Epithelial cell of esophagus (primary cell): Measurements from ENCODE around the gene PDCD10.

Experiments used
- DNase-seq: peaks from one replicate; pipeline ENCODE4 v3.0.0; 2010; ENCODE audit warnings: low read depth
- H3K4me3 ChIP-seq: 2 replicates; pipeline ENCODE4 v1.5.1; 2011; ENCODE audit warnings: mild to moderate bottlenecking, low read length, control low read depth
- CTCF ChIP-seq: IDR thresholded peaks from 2 replicates; pipeline ENCODE4 v1.5.1; 2011; ENCODE audit warnings: low read depth, mild to moderate bottlenecking, low read length, control low read depth, inconsistent platforms; ENCODE audit not compliant: insufficient read depth; ENCODE audit errors: missing control alignments

Gene PDCD10

GRCh38 chr3:167668651-167669050 is 66.0 kb downstream of the PDCD10 start:
- no peak for DNase-seq
- no peak overlapping the region for H3K4me3 ChIP-seq
- no peak for TF ChIP-seq CTCF

GRCh38 chr3:167666563-167666962 is 68.1 kb downstream of the PDCD10 start:
- TF ChIP-seq CTCF = no peak
- no peak overlapping the region for H3K4me3 ChIP-seq
- no peak for DNase-seq

- no peak for DNase-seq
- TF ChIP-seq CTCF = no peak
- H3K4me3 ChIP-seq = no peak overlapping the region
These were observed 71.7 kb downstream of the PDCD10 start for GRCh38 chr3:167662919-167663400.

- H3K4me3 ChIP-seq = no peak overlapping the region
- no peak for TF ChIP-seq CTCF
- no peak for DNase-seq
These were observed 76.9 kb downstream of the PDCD10 start for GRCh38 chr3:167657684-167658225.

GRCh38 chr3:167656821-167657220 is 77.9 kb downstream of the PDCD10 start:
- no peak overlapping the region for H3K4me3 ChIP-seq
- TF ChIP-seq CTCF = no peak
- DNase-seq = no peak

- H3K4me3 ChIP-seq = no peak within 1 kb of the TSS
- DNase-seq = no peak
- no peak for TF ChIP-seq CTCF
These were observed 80.9 kb downstream of the PDCD10 start, which contains the start of gene WDR49 for GRCh38 chr3:167653760-167654159. Gene WDR49, minus strand, starts transcription at chr3:167653942. Its CDS starts 517 bp downstream, at chr3:167653425.

- TF ChIP-seq CTCF = no peak
- no peak for DNase-seq
- no peak overlapping the region for H3K4me3 ChIP-seq
These were observed 81.5 kb downstream of the PDCD10 start for GRCh38 chr3:167653155-167653554.
